HEK293 (cell line): ENCODE measurements around the gene EBF3.

ENCODE experiments used
- GLIS2 ChIP-seq: fragments of 450-650 bp; formaldehyde crosslinking; IDR thresholded peaks from 2 replicates; pipeline ENCODE4 v1.5.1; 2016; ENCODE audit warnings: missing biosample characterization, missing genetic modification characterization
- SP2 ChIP-seq: fragments of 450-650 bp; formaldehyde crosslinking; IDR thresholded peaks from 2 replicates; pipeline ENCODE4 v1.5.1; 2016; ENCODE audit warnings: missing biosample characterization, missing genetic modification characterization
- TCF7L2 ChIP-seq: IDR thresholded peaks from 2 replicates; pipeline ENCODE4 v1.6.1; 2011; ENCODE audit warnings: low read depth, mild to moderate bottlenecking, inconsistent platforms, low read length, moderate library complexity, borderline replicate concordance
- ZBTB8A ChIP-seq: fragments of 450-650 bp; formaldehyde crosslinking; IDR thresholded peaks from 2 replicates; pipeline ENCODE4 v1.5.1; 2016; ENCODE audit warnings: missing biosample characterization, missing genetic modification characterization
- ZFP3 ChIP-seq: fragments of 450-650 bp; formaldehyde crosslinking; IDR thresholded peaks from 2 replicates; pipeline ENCODE4 v1.5.1; 2016; ENCODE audit warnings: low read depth, missing biosample characterization, missing genetic modification characterization
- ZNF274 ChIP-seq, 2 experiments: fragments of 200-500 bp in 1 of 2; fragments of 450-650 bp in 1 of 2; sonication (Bioruptor generic) in 1 of 2; formaldehyde crosslinking in 1 of 2; IDR thresholded peaks; 2 replicates each; pipeline versions ENCODE4 v1.5.1 to v1.6.1; 2014 to 2016; ENCODE audit warnings: borderline replicate concordance in 1 of 2, inconsistent platforms in 1 of 2, low read length in 1 of 2, missing biosample characterization in 1 of 2, missing genetic modification characterization in 1 of 2
- ZNF433 ChIP-seq: fragments of 450-650 bp; formaldehyde crosslinking; IDR thresholded peaks from 2 replicates; pipeline ENCODE4 v1.5.1; 2016; ENCODE audit warnings: missing biosample characterization, missing genetic modification characterization, low read depth
- ZNF580 ChIP-seq: fragments of 450-650 bp; formaldehyde crosslinking; IDR thresholded peaks from 2 replicates; pipeline ENCODE4 v1.5.1; 2016; ENCODE audit warnings: missing biosample characterization, missing genetic modification characterization
- ZNF639 ChIP-seq: fragments of 450-650 bp; formaldehyde crosslinking; IDR thresholded peaks from 2 replicates; pipeline ENCODE4 v1.5.1; 2016; ENCODE audit warnings: missing biosample characterization, missing genetic modification characterization
- ZNF664 ChIP-seq: fragments of 450-650 bp; formaldehyde crosslinking; IDR thresholded peaks from 2 replicates; pipeline ENCODE4 v1.5.1; 2016; ENCODE audit warnings: missing biosample characterization, missing genetic modification characterization
- TF ChIP-seq, protein P1 (sequence below): fragments of 450-650 bp; formaldehyde crosslinking; IDR thresholded peaks from 2 replicates; pipeline ENCODE4 v1.5.1; 2016; ENCODE audit warnings: missing biosample characterization, missing genetic modification characterization
- TF ChIP-seq, protein P2 (sequence below): fragments of 450-650 bp; IDR thresholded peaks from 2 replicates; pipeline ENCODE4 v1.5.1; 2018; ENCODE audit warnings: missing biosample characterization, missing genetic modification characterization
- TF ChIP-seq, protein P3 (sequence below): fragments of 450-650 bp; formaldehyde crosslinking; IDR thresholded peaks from 2 replicates; pipeline ENCODE4 v1.5.1; 2016; ENCODE audit warnings: missing biosample characterization, missing genetic modification characterization

- TF ChIP-seq ZNF580 (tag by site-specific recombination) (no peak), SP2 (tag by site-specific recombination) (no peak), ZFP3 (no peak), TCF7L2 (no peak), ZBTB8A (tag by site-specific recombination) (no peak), ZNF664 (tag by site-specific recombination) (no peak), ZNF274 (IDR thresholded peaks at IDR 0.05; ENCODE audit: low read length) (no peak), ZNF274 (tag by site-specific recombination; IDR thresholded peaks at IDR 0.05; ENCODE audit: borderline replicate concordance) (no peak), ZNF433 (tag by site-specific recombination) (no peak), GLIS2 (tag by site-specific recombination) (no peak), ZNF639 (tag by site-specific recombination) (no peak)
- TF ChIP-seq, protein P1, sequence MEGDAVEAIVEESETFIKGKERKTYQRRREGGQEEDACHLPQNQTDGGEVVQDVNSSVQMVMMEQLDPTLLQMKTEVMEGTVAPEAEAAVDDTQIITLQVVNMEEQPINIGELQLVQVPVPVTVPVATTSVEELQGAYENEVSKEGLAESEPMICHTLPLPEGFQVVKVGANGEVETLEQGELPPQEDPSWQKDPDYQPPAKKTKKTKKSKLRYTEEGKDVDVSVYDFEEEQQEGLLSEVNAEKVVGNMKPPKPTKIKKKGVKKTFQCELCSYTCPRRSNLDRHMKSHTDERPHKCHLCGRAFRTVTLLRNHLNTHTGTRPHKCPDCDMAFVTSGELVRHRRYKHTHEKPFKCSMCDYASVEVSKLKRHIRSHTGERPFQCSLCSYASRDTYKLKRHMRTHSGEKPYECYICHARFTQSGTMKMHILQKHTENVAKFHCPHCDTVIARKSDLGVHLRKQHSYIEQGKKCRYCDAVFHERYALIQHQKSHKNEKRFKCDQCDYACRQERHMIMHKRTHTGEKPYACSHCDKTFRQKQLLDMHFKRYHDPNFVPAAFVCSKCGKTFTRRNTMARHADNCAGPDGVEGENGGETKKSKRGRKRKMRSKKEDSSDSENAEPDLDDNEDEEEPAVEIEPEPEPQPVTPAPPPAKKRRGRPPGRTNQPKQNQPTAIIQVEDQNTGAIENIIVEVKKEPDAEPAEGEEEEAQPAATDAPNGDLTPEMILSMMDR (tag by site-specific recombination): no peak
- TF ChIP-seq, protein P2, sequence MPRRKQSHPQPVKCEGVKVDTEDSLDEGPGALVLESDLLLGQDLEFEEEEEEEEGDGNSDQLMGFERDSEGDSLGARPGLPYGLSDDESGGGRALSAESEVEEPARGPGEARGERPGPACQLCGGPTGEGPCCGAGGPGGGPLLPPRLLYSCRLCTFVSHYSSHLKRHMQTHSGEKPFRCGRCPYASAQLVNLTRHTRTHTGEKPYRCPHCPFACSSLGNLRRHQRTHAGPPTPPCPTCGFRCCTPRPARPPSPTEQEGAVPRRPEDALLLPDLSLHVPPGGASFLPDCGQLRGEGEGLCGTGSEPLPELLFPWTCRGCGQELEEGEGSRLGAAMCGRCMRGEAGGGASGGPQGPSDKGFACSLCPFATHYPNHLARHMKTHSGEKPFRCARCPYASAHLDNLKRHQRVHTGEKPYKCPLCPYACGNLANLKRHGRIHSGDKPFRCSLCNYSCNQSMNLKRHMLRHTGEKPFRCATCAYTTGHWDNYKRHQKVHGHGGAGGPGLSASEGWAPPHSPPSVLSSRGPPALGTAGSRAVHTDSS (tag by site-specific recombination): no peak
- TF ChIP-seq, protein P3, sequence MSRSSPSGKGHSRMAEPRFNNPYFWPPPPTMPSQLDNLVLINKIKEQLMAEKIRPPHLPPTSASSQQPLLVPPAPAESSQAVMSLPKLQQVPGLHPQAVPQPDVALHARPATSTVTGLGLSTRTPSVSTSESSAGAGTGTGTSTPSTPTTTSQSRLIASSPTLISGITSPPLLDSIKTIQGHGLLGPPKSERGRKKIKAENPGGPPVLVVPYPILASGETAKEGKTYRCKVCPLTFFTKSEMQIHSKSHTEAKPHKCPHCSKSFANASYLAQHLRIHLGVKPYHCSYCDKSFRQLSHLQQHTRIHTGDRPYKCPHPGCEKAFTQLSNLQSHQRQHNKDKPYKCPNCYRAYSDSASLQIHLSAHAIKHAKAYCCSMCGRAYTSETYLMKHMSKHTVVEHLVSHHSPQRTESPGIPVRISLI (tag by site-specific recombination): no peak
Observed at GRCh38 chr10:129873351-129873750, 90.7 kb downstream of the EBF3 start.
